Thoracic aorta (tissue), 2 donors: ENCODE data around the gene PDE4D. TPM values are rescaled to one million over a fixed set of nuclear protein-coding genes. Genes with fewer than 3 reads are reported as not detected.

Experiments
- ATAC-seq: fragments of 150-250 bp; one replicate; pipeline ENCODE4 v1.8.0; 2017; ENCODE audit warnings: low read depth; ENCODE audit not compliant: insufficient number of reproducible peaks, low FRiP score
- DNase-seq: peaks from one replicate; pipeline ENCODE4 v3.0.0-alpha.2; 2020; ENCODE audit warnings: low spot score
- H3K27ac ChIP-seq, 2 donors: fragments of 200-600 bp; sonication (generic); 1 replicate in 1 of 2; 2 replicates in 1 of 2; pipeline ENCODE4 v1.5.1; 2016; ENCODE audit warnings: mild to moderate bottlenecking in 2 of 2, moderate library complexity in 2 of 2
- H3K27me3 ChIP-seq: fragments of 200-600 bp; sonication (generic); replicated peaks from 2 replicates; pipeline ENCODE4 v1.6.0; 2016; ENCODE audit warnings: mild to moderate bottlenecking; ENCODE audit not compliant: insufficient read depth
- H3K36me3 ChIP-seq: fragments of 200-600 bp; sonication (generic); one replicate; pipeline ENCODE4 v1.5.1; 2016
- H3K4me1 ChIP-seq, 2 donors: fragments of 200-600 bp; sonication (generic); 1 replicate in 1 of 2; 2 replicates in 1 of 2; pipeline versions ENCODE4 v1.5.1 to v1.6.0; 2016; ENCODE audit warnings: low read depth in 2 of 2, mild to moderate bottlenecking in 1 of 2; ENCODE audit not compliant: control insufficient read depth in 1 of 2
- H3K4me3 ChIP-seq: fragments of 200-600 bp; sonication (generic); 2 replicates; pipeline ENCODE4 v1.5.1; 2016; ENCODE audit warnings: mild to moderate bottlenecking
- H3K9me3 ChIP-seq: fragments of 200-600 bp; sonication (generic); 2 replicates; pipeline ENCODE4 v1.5.1; 2016
- total RNA-seq, 2 donors: library from RNA; depleted of rRNA; stranded (reverse); fragments of >200 nt; gene quantifications; one replicate each; pipeline versions ENCODE4 v1.1.0 to v1.2.3, GENCODE V29; 2016
- TF ChIP-seq, protein P1 (sequence below): fragments of 200-600 bp; sonication (generic); IDR thresholded peaks from one replicate; pipeline ENCODE4 v1.5.1; 2019; ENCODE audit warnings: antibody characterized with exemption

The PDE4D gene
- total RNA-seq, 2 donors from 2014 or later: 34.0 to 85.8 TPM

DNA sequence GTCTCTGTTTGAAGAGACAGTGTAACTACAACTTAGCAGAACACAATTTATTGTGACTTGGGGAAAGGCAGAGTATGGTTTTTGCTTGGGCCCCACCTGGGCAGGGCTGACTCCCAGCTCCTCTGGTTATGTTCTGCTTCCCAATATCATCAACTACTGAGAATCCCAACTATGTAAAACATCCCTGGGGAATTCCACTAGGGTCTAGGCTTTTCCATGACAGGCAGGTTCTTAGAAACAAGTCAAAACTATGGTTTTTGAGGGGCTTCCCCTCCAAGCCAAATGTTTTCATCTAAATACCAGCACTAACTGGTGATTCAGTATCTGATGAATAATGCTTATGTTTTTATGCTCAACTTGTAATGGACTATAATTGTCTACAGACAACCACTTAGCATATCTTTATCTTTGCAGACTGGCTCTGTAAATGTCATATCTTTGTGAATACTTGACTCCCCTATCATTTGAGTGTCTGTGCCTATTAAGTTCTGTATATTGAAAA, 409.5 kb downstream of the PDE4D start:
- no peaks in the 10 kb centered on the region for H3K36me3 ChIP-seq
- no peak overlapping the region for H3K27ac ChIP-seq
- TF ChIP-seq, protein P1, sequence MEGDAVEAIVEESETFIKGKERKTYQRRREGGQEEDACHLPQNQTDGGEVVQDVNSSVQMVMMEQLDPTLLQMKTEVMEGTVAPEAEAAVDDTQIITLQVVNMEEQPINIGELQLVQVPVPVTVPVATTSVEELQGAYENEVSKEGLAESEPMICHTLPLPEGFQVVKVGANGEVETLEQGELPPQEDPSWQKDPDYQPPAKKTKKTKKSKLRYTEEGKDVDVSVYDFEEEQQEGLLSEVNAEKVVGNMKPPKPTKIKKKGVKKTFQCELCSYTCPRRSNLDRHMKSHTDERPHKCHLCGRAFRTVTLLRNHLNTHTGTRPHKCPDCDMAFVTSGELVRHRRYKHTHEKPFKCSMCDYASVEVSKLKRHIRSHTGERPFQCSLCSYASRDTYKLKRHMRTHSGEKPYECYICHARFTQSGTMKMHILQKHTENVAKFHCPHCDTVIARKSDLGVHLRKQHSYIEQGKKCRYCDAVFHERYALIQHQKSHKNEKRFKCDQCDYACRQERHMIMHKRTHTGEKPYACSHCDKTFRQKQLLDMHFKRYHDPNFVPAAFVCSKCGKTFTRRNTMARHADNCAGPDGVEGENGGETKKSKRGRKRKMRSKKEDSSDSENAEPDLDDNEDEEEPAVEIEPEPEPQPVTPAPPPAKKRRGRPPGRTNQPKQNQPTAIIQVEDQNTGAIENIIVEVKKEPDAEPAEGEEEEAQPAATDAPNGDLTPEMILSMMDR: no peak
- peaks cover 0 to 9% of the 10 kb centered on the region in 2 donors for H3K4me1 ChIP-seq
- DNase-seq: no peak
- H3K4me3 ChIP-seq: no peak overlapping the region
- no peak for ATAC-seq
- no peaks in the 10 kb centered on the region for H3K27me3 ChIP-seq
- no peaks in the 10 kb centered on the region for H3K9me3 ChIP-seq

- Histone ChIP-seq H3K27me3 (no peaks in the 10 kb centered on the region), H3K36me3 (no peaks in the 10 kb centered on the region), H3K4me1 (no peaks in the 10 kb centered on the region), H3K27ac (no peak overlapping the region), H3K9me3 (no peaks in the 10 kb centered on the region), H3K4me3 (no peak overlapping the region)
- ATAC-seq (no peak), DNase-seq (no peak)
- TF ChIP-seq, protein P1: no peak
These were observed 414.4 kb downstream of the PDE4D start for GRCh38 chr5:59479086-59479485.

DNA sequence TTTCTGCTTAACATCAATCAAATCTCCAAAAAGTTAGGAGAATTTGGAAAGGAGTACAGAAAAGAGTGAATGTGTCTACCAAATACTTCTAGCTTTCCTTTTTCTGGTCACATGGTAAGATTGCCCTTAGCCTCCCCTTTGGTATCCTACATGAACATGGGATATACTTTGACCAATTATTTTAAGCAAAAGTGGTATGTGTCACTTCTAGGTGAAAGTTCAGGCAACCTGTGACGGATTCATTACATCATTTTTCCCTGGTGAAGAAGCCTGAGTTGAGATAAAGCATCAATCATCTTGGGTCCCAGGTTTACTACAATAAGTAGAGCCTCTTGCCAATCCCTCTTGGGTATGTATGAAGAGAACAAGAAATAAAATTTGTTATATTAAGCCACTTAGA, 419.2 kb downstream of the PDE4D start:
- TF ChIP-seq, protein P1: no peak
- no peaks in the 10 kb centered on the region for H3K36me3 ChIP-seq
- no peak for DNase-seq
- no peaks in the 10 kb centered on the region for H3K4me1 ChIP-seq
- H3K27ac ChIP-seq: no peak overlapping the region
- H3K4me3 ChIP-seq: no peak overlapping the region
- no peaks in the 10 kb centered on the region for H3K27me3 ChIP-seq
- ATAC-seq: no peak
- no peaks in the 10 kb centered on the region for H3K9me3 ChIP-seq

GRCh38 chr5:59473611-59474010, 419.9 kb downstream of the PDE4D start:
- TF ChIP-seq, protein P1: no peak
- Histone ChIP-seq H3K27ac (no peak overlapping the region), H3K9me3 (no peaks in the 10 kb centered on the region), H3K4me3 (no peak overlapping the region), H3K27me3 (no peaks in the 10 kb centered on the region), H3K36me3 (no peaks in the 10 kb centered on the region), H3K4me1 (no peaks in the 10 kb centered on the region)
- DNase-seq (no peak), ATAC-seq (no peak)

GRCh38 chr5:59471463-59471862, 422.1 kb downstream of the PDE4D start:
- Histone ChIP-seq H3K9me3 (no peaks in the 10 kb centered on the region), H3K27ac (no peak overlapping the region), H3K36me3 (no peaks in the 10 kb centered on the region), H3K4me3 (no peak overlapping the region), H3K4me1 (no peaks in the 10 kb centered on the region), H3K27me3 (no peaks in the 10 kb centered on the region)
- TF ChIP-seq, protein P1: no peak
- no peak for ATAC-seq
- DNase-seq: no peak
